Central memory CD8-positive, alpha-beta T cell (primary cell): Measurements from ENCODE around the gene ENDOV.

Source experiments
- ATAC-seq: fragments of 150-1000 bp; cut with Tn5 transposase; replicated peaks from 2 replicates; pipeline ENCODE4 v1.10.0; 2022; ENCODE audit warnings: mild to moderate bottlenecking, moderate FRiP score, moderate number of reproducible peaks; ENCODE audit not compliant: poor library complexity, severe bottlenecking; ENCODE audit errors: extremely low read depth
- DNase-seq, 2 donors: peaks; one replicate each; pipeline ENCODE4 v3.0.0; 2021; ENCODE audit warnings: low spot score in 2 of 2
- H3K27ac Mint-ChIP-seq: one replicate; pipeline ENCODE4 v1.8.0; 2022; ENCODE audit warnings: low read depth, mild to moderate bottlenecking, moderate library complexity, mixed read lengths
- H3K27me3 Mint-ChIP-seq: one replicate; pipeline ENCODE4 v1.8.0; 2022; ENCODE audit warnings: mixed read lengths
- H3K36me3 Mint-ChIP-seq: one replicate; pipeline ENCODE4 v1.8.0; 2022; ENCODE audit warnings: mild to moderate bottlenecking, moderate library complexity, mixed read lengths; ENCODE audit not compliant: insufficient read depth
- H3K4me1 Mint-ChIP-seq: one replicate; pipeline ENCODE4 v1.8.0; 2022; ENCODE audit warnings: mixed read lengths
- H3K4me3 Mint-ChIP-seq: one replicate; pipeline ENCODE4 v1.8.0; 2022; ENCODE audit warnings: mild to moderate bottlenecking, moderate library complexity, mixed read lengths
- H3K9me3 Mint-ChIP-seq: one replicate; pipeline ENCODE4 v1.8.0; 2022; ENCODE audit warnings: mixed read lengths

ENDOV gene

DNA sequence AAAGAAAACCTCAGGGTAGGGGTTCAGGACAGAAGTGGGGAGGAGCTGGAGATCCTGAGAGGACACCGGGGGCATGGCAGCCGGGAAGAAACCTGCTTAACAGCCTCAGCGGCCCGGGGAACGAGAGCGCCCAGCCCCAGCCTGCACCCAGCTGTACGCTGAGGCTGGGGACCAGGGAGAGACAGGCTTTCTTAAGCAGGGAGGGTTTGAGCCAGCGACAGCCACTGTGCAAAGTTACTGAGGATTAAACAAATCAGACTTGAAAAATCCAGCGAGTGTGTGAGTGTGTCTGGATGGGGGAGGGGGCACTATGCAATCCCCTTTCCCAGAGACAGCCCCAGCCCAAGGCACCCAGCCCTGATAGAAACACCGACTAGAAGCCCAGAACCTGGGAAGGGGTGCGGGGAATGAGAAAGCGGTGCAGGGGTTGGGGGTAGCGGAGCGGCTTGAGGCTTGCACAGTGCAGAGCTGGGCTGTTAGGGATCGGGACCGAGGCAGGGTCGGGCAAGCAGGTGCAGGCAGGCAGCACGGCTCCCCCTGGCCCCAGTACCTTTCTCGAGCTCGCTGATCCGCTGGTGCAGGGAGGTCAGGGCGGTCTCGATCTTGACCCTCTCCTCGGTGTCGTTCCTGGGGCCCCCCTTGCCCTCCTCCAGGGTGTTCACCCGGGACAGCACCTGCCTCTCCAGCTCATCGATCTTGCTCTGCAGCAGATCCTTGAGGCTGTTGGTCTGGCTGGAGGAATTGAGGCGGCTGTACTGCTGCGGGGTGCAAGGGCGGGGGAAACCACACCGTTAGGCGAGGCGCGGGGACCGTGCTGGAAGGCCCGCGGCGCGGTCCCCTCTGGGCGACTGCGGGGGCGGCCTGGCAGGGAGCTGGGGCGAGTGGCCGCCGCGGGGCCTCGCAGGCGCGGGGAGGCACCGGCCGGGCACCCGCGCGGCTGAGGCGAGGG, 60.3 kb downstream of the ENDOV start:
- H3K27ac Mint-ChIP-seq, result no peak overlapping the region
- no peak for DNase-seq
- peaks cover 69% of the 10 kb centered on the region for H3K27me3 Mint-ChIP-seq
- peaks cover 27% of the 10 kb centered on the region for H3K4me1 Mint-ChIP-seq
- H3K4me3 Mint-ChIP-seq, result peak overlapping the region; percentile 69
- no peaks in the 10 kb centered on the region for H3K36me3 Mint-ChIP-seq
- ATAC-seq, result no peak
- no peaks in the 10 kb centered on the region for H3K9me3 Mint-ChIP-seq

DNA sequence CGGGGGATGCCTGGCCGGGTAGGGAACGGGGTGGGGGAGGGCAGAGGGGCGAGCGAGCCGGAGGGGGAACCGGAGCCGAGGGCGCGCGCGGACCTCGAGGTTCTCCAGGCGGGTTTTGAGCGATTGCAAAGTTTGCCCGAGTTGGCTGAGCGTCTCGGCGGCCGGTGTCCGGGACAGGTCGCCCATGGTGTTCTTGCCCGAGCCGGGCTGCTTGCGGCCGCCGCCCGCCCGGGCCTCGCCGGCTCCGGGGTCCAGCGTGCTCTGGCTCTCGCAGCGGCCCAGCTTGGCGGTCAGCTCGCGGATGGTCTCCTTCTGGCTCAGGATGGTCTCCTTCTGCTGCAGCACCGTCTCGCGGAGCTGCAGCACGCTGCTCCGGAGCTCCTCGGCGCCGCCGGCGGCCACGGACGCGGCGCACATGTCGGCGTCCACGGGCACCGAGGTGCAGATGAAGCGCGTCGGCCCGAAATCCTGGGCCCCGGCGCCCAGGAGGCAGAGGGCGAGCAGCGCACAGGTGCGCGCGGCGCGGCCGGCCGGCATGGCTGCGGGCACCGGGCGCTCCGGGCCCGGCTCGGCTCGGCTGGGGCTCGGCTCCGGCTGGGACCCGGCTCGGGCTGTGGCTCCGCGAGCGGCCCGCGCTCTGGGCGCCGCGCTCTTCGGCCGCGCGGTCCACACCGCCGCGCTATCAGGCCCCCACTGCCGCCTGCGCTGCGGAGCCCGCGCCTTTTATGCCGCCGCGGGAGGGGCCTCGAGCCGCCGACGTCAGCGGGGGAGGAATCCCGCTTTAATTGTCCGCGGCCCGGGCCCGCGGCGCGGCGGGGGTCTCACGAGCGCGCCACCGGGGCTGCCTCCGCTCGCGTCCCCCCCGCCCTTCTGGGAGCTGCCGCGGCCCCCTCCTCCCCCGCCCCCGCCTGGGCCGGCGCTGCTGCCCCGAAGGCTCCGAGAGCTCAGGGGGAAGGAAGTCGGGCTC, 61.2 kb downstream of the ENDOV start, which contains the start of gene NPTX1:
Gene NPTX1 (minus strand): TSS at position 698 of the 967 bp plus-strand sequence. CDS start 161 bp downstream, at position 537.
- Mint-ChIP-seq H3K4me3 (peak within 1 kb of the TSS; percentile 69), H3K9me3 (no peaks in the 10 kb centered on the region), H3K27ac (no peak within 1 kb of the TSS), H3K27me3 (peaks cover 69% of the 10 kb centered on the region), H3K4me1 (peaks cover 26% of the 10 kb centered on the region), H3K36me3 (no peaks in the 10 kb centered on the region)
- ATAC-seq, result no peak
- no peak for DNase-seq

DNA sequence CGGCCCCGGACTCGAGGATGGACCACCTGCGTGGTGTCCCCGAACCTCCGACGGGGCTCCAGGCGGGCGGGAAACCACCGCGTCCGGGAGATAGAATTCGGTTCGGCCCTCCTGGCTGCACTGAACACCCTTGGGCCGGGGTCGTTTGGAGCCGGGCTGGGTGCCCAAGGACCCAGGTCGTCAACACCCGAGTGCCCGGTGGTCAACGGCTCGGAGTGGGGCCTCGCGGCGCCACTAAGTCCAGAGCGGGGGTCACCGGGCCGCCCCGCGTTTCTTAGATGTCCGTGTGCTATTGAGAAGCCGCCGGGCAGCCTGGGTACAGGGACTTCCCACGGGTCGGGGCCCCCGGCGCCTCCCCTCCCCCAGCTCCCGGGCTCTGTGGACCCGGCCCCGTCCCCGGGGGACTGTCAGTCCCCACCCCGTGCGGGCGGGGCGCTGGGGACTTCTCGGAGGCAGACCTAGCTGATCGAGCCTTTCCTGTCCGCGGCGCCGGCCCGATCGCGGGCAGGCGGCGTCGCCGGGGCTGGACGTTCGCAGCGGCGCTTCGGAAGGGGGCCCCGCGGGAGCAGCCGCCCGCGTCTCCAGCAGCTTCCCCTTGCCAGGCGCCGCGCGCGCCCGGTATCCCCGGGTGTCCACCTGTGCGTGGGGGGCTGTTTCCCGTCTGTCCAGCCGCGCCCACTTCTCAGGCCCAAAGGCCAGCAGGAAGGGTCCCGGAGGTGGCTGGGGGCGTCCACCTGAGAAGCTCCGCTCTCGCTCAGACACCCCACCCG, 62.1 kb downstream of the ENDOV start:
- ATAC-seq (no peak), DNase-seq (no peak)
- H3K27ac Mint-ChIP-seq, result no peak overlapping the region
- H3K36me3 Mint-ChIP-seq, result no peaks in the 10 kb centered on the region
- H3K9me3 Mint-ChIP-seq, result no peaks in the 10 kb centered on the region
- H3K4me1 Mint-ChIP-seq, result peaks cover 18% of the 10 kb centered on the region
- no peak overlapping the region for H3K4me3 Mint-ChIP-seq
- peaks cover 69% of the 10 kb centered on the region for H3K27me3 Mint-ChIP-seq

DNA sequence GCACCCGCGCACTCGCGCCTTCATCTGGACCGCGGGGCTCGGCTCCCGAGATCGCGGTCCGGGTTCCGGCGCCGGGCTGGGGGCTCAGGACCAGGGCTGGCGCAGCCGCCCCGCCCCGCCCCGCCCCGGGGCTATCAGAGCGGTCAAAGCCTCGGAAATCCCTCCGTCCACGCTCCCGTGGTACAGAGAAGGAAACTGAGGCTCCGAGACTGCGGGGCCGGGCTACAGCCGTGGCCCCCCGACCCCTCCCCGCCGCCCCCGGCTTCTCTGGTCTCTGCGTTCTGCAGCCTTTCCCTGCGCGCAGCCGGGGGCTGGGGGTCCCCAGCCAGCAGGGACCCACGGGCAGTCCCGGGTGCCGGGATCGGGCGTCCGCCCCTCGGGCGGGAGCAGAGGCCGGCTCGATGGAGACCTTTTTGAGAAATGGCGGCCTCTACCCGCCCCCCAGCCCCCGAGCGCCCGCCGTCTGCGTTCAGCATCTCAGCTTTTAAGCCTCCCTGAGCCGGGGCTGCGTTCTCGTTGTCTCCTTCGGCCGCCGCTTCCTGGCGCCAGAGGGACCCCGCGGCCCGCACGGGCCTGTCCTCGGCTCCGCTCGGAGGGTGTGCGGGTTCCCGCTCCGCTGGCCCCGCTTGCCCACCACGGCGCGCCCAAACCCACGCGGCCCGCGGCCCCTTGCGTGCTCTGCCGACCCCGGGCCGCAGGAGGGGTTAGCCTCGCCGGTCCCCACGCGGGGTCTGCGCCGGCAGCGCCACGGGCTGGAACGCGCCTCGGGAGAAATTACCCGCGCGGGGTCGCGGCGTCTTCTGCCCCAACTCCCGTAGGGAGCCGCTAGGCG, 62.9 kb downstream of the ENDOV start:
- H3K4me1 Mint-ChIP-seq, result peaks cover 13% of the 10 kb centered on the region
- ATAC-seq, result no peak
- DNase-seq, result no peak
- H3K4me3 Mint-ChIP-seq, result no peak overlapping the region
- H3K27me3 Mint-ChIP-seq, result peaks cover 69% of the 10 kb centered on the region
- H3K9me3 Mint-ChIP-seq, result no peaks in the 10 kb centered on the region
- no peak overlapping the region for H3K27ac Mint-ChIP-seq
- no peaks in the 10 kb centered on the region for H3K36me3 Mint-ChIP-seq

DNA sequence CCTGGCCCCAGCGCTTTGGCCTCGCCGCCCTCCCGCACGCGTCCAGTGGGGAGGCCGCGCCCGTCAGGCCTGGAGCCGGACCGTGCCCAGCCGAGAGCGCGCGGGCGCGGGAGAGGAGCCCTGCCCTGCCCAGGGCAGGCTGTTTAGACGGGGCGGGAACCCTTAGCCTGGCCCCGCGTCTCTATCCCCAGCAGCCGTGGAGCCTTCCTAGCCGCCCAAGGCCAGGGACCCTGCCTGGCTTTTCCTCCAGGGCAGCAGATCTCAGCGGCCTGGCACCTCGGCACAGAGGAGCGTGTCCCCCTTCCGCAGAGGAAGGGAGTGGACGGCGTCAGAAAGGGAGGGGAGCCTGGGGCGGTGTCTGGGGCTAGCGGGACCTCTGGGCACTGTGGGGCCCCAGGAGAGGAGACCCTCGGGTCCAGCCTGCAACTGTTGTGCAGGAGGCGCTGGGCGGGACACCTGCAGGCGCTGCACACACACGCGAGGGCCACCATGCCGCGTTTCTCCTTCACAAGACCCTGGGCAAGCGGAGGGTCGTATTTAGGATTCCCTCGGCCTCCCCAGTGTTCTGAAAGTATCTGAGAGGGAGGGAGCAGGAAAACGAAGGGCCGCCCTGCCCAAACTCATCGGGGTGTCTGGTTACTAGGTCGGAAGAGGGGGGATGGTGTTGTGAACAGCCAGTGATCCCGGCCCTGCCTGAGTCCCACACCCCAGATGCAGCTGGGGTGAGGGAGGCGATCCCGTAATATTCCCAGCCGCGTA, 63.7 kb downstream of the ENDOV start:
- Mint-ChIP-seq H3K27me3 (peaks cover 69% of the 10 kb centered on the region), H3K27ac (no peak overlapping the region), H3K4me3 (peak overlapping the region; percentile 52), H3K36me3 (no peaks in the 10 kb centered on the region), H3K4me1 (peaks cover 13% of the 10 kb centered on the region), H3K9me3 (no peaks in the 10 kb centered on the region)
- ATAC-seq, result no peak
- DNase-seq, result no peak

DNA sequence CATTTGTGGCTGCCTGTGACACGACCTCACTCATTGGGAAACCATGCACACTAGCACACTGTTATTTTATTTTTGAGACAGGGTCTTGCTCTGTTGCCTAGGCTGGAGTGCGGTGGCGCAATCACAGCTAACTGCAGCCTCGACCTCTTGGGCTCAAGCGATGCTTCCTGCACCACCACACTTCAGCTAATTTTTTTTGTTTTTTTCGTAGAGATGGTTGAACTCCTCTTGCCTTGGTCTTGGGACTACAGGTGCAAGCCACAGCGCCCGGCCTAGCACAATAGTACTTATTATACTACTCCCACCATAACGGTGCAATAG, 64.2 kb downstream of the ENDOV start:
- Mint-ChIP-seq H3K27ac (no peak overlapping the region), H3K36me3 (no peaks in the 10 kb centered on the region), H3K4me3 (peak overlapping the region; percentile 52), H3K4me1 (peaks cover 13% of the 10 kb centered on the region), H3K9me3 (no peaks in the 10 kb centered on the region), H3K27me3 (peaks cover 64% of the 10 kb centered on the region)
- DNase-seq (no peak), ATAC-seq (no peak)

DNA sequence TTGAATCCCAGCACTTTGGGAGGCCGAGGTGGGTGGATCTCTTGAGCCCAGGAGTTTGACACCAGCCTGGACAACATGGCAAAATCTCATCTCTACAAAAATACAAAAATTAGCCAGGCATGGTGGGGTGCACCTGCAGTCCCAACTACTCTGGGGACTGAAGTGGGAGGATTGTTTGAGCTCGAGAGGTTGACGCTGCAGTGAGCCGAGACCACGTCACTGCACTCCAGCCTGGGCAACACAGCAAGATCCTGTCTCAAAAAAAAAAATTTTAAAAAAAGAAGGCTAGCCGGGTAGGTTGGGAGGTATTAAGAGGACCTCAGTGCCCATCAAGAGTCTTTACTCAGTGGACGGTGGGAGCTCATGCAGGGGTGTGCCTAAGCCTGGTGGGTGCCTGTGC, 65.3 kb downstream of the ENDOV start:
- no peak for DNase-seq
- Mint-ChIP-seq H3K36me3 (no peaks in the 10 kb centered on the region), H3K27me3 (peaks cover 57% of the 10 kb centered on the region), H3K27ac (no peak overlapping the region), H3K4me1 (peaks cover 3% of the 10 kb centered on the region), H3K9me3 (no peaks in the 10 kb centered on the region), H3K4me3 (no peak overlapping the region)
- no peak for ATAC-seq

DNA sequence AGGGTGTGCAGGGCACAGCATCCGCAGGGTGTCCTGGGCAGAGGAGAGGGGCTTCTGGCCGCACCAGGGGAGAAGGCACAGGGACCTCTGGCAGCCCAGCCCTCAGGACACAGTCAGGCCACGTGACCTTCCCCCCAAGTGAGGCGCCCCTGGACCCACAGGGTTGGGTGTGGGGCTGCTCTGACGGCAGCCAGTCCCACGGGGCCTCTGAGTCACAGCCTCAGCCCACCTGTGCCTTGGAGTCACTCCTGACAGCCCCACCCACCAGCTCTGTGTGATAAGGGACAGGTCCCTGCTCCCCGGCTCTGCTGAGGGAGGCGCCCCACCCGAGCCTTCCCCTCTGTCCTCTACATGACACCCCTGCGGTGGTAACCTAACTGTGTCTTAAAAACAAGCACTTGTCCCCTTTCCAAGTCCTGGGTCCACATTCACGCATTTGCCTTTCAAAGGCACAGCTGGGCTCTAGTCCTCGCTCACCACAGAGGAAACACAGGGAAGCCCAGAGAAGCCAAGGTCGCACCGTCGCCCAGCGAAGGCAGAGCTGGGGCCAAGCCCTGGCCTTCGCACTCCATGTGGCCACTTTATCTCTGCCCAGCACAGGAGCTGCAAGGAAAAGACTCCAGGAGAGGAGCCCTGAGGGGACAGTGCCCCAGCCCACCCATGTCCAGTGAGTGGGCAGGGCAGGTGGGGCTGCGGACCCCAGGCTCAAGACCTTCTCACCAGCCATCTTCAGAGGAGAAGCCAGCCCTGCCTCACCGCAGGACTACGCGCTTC, 66.5 kb downstream of the ENDOV start:
- no peak overlapping the region for H3K27ac Mint-ChIP-seq
- no peaks in the 10 kb centered on the region for H3K4me1 Mint-ChIP-seq
- ATAC-seq (no peak), DNase-seq (no peak)
- H3K4me3 Mint-ChIP-seq, result no peak overlapping the region
- no peaks in the 10 kb centered on the region for H3K36me3 Mint-ChIP-seq
- H3K9me3 Mint-ChIP-seq, result no peaks in the 10 kb centered on the region
- peaks cover 62% of the 10 kb centered on the region for H3K27me3 Mint-ChIP-seq

DNA sequence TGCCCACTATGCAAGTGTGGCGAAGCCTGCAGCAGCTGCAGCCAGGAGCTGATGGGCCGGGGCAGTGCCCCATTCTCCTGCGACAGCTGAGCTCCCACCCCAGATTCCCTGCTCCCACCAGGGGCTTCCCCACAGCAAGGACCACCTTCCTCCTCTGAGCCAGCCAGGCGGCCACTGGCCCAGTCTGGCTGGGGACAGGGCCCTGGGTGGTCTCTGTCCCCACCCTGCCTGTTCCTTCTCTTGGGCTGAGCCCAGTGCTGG, 67.0 kb downstream of the ENDOV start:
- ATAC-seq, result no peak
- H3K4me3 Mint-ChIP-seq, result no peak overlapping the region
- no peaks in the 10 kb centered on the region for H3K9me3 Mint-ChIP-seq
- peaks cover 65% of the 10 kb centered on the region for H3K27me3 Mint-ChIP-seq
- H3K27ac Mint-ChIP-seq, result no peak overlapping the region
- no peak for DNase-seq
- no peaks in the 10 kb centered on the region for H3K4me1 Mint-ChIP-seq
- no peaks in the 10 kb centered on the region for H3K36me3 Mint-ChIP-seq

DNA sequence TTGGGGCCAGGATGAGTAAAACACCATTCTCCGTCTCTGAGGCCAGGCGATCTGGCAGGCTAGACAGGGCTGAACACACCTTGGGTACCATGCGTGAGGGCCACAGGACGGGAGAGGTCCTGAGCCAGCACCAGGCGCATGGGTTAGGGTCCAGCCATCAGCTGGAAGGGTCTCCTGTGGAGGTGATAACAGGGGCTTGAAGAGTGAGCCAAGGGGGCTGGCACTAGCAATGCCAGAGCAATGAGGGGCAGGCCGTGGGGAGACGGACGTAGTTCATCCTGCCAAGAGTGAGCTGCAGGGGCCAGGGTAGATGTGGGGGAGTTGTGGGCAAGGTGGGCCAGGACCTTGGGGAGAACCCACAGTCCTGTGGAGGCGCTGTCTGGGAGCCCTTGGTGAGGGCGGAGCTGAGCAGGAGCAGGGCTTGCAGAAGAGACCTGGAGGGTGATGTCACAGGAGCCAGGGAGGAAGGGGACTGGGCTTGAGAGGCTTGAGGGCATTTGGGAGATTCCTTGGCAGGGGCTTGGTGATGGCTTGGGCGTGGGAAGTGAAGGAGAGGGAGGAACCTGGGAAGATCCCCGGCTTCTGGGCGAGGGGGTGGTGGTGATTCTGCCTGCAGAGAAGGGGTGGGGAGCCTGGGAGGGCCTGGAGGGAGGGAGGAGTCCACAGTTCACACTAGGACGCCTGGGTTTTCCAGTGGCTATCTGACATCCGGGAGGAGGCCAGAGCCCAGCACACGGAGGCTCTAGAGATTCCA, 67.8 kb downstream of the ENDOV start:
- H3K9me3 Mint-ChIP-seq, result no peaks in the 10 kb centered on the region
- H3K36me3 Mint-ChIP-seq, result no peaks in the 10 kb centered on the region
- H3K27me3 Mint-ChIP-seq, result peaks cover 72% of the 10 kb centered on the region
- no peak overlapping the region for H3K27ac Mint-ChIP-seq
- no peak for ATAC-seq
- no peak overlapping the region for H3K4me3 Mint-ChIP-seq
- H3K4me1 Mint-ChIP-seq, result no peaks in the 10 kb centered on the region
- no peak for DNase-seq
